HEK293T (cell line): ENCODE results near the gene COL12A1.

Experiments
- BHLHE40 ChIP-seq: fragments of 450-650 bp; IDR thresholded peaks from 2 replicates; pipeline ENCODE4 v1.6.1; 2016; ENCODE audit warnings: mild to moderate bottlenecking, moderate library complexity, borderline replicate concordance
- FOXK2 ChIP-seq: fragments of 450-650 bp; IDR thresholded peaks from 2 replicates; pipeline ENCODE4 v1.6.1; 2016; ENCODE audit warnings: mild to moderate bottlenecking
- FOXM1 ChIP-seq: fragments of 450-650 bp; IDR thresholded peaks from 2 replicates; pipeline ENCODE4 v1.6.1; 2017; ENCODE audit warnings: mild to moderate bottlenecking, borderline replicate concordance
- SP1 ChIP-seq: fragments of 450-650 bp; IDR thresholded peaks from 2 replicates; pipeline ENCODE4 v1.6.1; 2017

- TF ChIP-seq SP1 (no peak), BHLHE40 (no peak), FOXM1 (no peak), FOXK2 (no peak)
Measured at GRCh38 chr6:75118925-75119515, 86.8 kb downstream of the COL12A1 start.
